Transverse colon (tissue), 3 donors: ENCODE results near the gene CFAP99.

Experiments
- CTCF ChIP-seq, 5 experiments: fragments of 200-600 bp in 3 of 5; fragments of 450-650 bp in 2 of 5; sonication (generic) in 3 of 5; IDR thresholded peaks; 1 replicate in 2 of 5; 2 replicates in 3 of 5; pipeline ENCODE4 v1.5.1; 2016 to 2017; ENCODE audit warnings: antibody characterized with exemption in 5 of 5, inconsistent platforms in 3 of 5, mild to moderate bottlenecking in 2 of 5, moderate library complexity in 1 of 5
- EP300 ChIP-seq: sonication (generic); formaldehyde crosslinking; IDR thresholded peaks from one replicate; pipeline ENCODE4 v1.6.1; 2017; ENCODE audit warnings: antibody characterized with exemption, low read depth
- POLR2A ChIP-seq: fragments of 450-650 bp; IDR thresholded peaks from one replicate; pipeline ENCODE4 v1.6.1; 2016; ENCODE audit warnings: antibody characterized with exemption, mild to moderate bottlenecking, moderate library complexity

- TF ChIP-seq CTCF (IDR thresholded peaks at IDR 0.05) (no peak), EP300 (no peak), POLR2A (no peak)
Observed at GRCh38 chr4:2389691-2390090, 29.1 kb upstream of the CFAP99 start.
